Uterus (tissue), 4 donors: ENCODE data around the gene TMEM132E. TPM values are rescaled to one million over a fixed set of nuclear protein-coding genes. Genes with fewer than 3 reads are reported as not detected.

ENCODE experiments used
- DNase-seq, 2 donors: peaks; one replicate each; pipeline ENCODE4 v3.0.0-alpha.2; 2019 to 2020
- H3K27ac ChIP-seq, 2 donors: fragments of 200-600 bp; sonication (generic); 1 replicate in 1 of 2; 2 replicates in 1 of 2; pipeline ENCODE4 v1.5.1; 2016 to 2018
- H3K27me3 ChIP-seq, 2 donors: fragments of 200-600 bp; sonication (generic); one replicate each; pipeline ENCODE4 v1.5.1; 2018 to 2019; ENCODE audit warnings: control low read depth in 1 of 2
- H3K36me3 ChIP-seq, 2 donors: fragments of 200-600 bp; sonication (generic); one replicate each; pipeline ENCODE4 v1.5.1; 2019; ENCODE audit warnings: control low read depth in 1 of 2
- H3K4me1 ChIP-seq, 2 donors: fragments of 200-600 bp; sonication (generic); one replicate each; pipeline ENCODE4 v1.5.1; 2018 to 2019; ENCODE audit warnings: control low read depth in 1 of 2
- H3K4me3 ChIP-seq, 2 donors: fragments of 200-600 bp; sonication (generic); 1 replicate in 1 of 2; 2 replicates in 1 of 2; pipeline ENCODE4 v1.5.1; 2018 to 2019; ENCODE audit warnings: mild to moderate bottlenecking in 1 of 2
- H3K9me3 ChIP-seq, 2 donors: fragments of 200-600 bp; sonication (generic); one replicate each; pipeline ENCODE4 v1.5.1; 2019; ENCODE audit warnings: control low read depth in 1 of 2
- POLR2A ChIP-seq, 2 donors: fragments of 450-650 bp; IDR thresholded peaks; one replicate each; pipeline ENCODE4 v1.6.1; 2016; ENCODE audit warnings: antibody characterized with exemption in 2 of 2, mild to moderate bottlenecking in 1 of 2, moderate library complexity in 1 of 2
- intact Hi-C: fragments of 100-400 bp; cut with DNase I; formaldehyde crosslinking; loops from one replicate; pipeline ENCODE4 v1.15.1; 2023; ENCODE audit warnings: low total_unique reads
- total RNA-seq, 4 donors: library from RNA; depleted of rRNA in 3 of 4; stranded (reverse); fragments of >200 nt in 3 of 4; gene quantifications; one replicate each; pipeline versions ENCODE4 v1.1.0 to v1.2.4, GENCODE V29; 2014 to 2023
- TF ChIP-seq, protein P1 (sequence below), 4 experiments: fragments of 200-600 bp in 2 of 4; fragments of 450-650 bp in 2 of 4; sonication (generic) in 2 of 4; IDR thresholded peaks; one replicate each; pipeline ENCODE4 v1.5.1; 2016 to 2019; ENCODE audit warnings: antibody characterized with exemption in 4 of 4, mild to moderate bottlenecking in 2 of 4, moderate library complexity in 1 of 4
- donor health status: DM: yes; HTN: yes; CAD: no.

The TMEM132E gene
- total RNA-seq, 4 donors from 2014 or later = 0.90 TPM; not detected in 3

DNA sequence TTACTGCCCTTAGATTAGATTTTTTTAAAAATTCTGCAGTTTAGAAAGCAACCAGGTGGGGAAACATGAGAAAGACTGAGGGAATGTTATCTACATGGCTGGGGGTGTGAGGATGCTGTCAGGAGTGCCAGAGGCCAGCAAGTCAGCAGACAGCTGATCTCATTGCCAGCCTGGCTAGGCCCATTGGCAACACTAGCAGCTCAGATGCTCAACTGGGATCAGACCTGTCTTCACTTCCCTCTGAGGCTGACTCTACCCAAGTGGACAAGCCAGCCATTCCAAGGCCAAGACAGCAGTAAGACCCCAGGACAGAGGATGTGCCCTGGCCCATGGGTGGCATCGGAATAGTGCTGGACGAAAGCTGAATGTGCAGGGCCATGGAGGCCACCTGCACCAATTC lies 96.2 kb downstream of the TMEM132E start:
- no peak for DNase-seq
- TF ChIP-seq, protein P1, sequence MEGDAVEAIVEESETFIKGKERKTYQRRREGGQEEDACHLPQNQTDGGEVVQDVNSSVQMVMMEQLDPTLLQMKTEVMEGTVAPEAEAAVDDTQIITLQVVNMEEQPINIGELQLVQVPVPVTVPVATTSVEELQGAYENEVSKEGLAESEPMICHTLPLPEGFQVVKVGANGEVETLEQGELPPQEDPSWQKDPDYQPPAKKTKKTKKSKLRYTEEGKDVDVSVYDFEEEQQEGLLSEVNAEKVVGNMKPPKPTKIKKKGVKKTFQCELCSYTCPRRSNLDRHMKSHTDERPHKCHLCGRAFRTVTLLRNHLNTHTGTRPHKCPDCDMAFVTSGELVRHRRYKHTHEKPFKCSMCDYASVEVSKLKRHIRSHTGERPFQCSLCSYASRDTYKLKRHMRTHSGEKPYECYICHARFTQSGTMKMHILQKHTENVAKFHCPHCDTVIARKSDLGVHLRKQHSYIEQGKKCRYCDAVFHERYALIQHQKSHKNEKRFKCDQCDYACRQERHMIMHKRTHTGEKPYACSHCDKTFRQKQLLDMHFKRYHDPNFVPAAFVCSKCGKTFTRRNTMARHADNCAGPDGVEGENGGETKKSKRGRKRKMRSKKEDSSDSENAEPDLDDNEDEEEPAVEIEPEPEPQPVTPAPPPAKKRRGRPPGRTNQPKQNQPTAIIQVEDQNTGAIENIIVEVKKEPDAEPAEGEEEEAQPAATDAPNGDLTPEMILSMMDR (IDR thresholded peaks at IDR 0.05) = no peak
- TF ChIP-seq POLR2A (IDR thresholded peaks at IDR 0.05) = no peak
- H3K4me1 ChIP-seq = no peaks in the 10 kb centered on the region
- H3K36me3 ChIP-seq = no peaks in the 10 kb centered on the region
- H3K9me3 ChIP-seq = no peaks in the 10 kb centered on the region
- H3K4me3 ChIP-seq = no peak overlapping the region
- no peak overlapping the region for H3K27ac ChIP-seq
- H3K27me3 ChIP-seq = no peaks in the 10 kb centered on the region
- intact Hi-C loops = no loop called here

DNA sequence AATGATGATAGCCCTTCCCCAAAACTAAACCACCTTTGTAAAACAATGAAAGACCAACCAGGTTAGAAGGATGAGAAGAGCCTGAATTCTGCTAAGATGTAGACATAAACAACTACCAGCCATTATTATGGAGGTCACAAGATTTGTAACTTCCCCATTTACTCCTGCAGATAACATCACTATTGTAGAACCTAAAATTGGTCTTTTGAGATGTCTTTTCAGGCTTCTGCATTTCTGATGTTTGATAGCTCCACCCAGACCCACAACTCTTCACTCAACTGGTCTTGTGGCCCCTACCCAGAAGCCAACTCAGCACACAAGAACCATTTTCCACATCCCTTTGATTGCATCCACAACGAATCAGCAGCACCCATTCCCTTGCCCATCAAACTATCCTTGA lies 100.8 kb downstream of the TMEM132E start:
- TF ChIP-seq, protein P1 (IDR thresholded peaks at IDR 0.05) = no peak
- TF ChIP-seq POLR2A (IDR thresholded peaks at IDR 0.05) = no peak
- DNase-seq = no peak
- Histone ChIP-seq H3K4me1 (no peaks in the 10 kb centered on the region), H3K27me3 (no peaks in the 10 kb centered on the region), H3K27ac (no peak overlapping the region), H3K9me3 (no peaks in the 10 kb centered on the region), H3K4me3 (no peak overlapping the region), H3K36me3 (no peaks in the 10 kb centered on the region)
- intact Hi-C loops = no loop called here

DNA sequence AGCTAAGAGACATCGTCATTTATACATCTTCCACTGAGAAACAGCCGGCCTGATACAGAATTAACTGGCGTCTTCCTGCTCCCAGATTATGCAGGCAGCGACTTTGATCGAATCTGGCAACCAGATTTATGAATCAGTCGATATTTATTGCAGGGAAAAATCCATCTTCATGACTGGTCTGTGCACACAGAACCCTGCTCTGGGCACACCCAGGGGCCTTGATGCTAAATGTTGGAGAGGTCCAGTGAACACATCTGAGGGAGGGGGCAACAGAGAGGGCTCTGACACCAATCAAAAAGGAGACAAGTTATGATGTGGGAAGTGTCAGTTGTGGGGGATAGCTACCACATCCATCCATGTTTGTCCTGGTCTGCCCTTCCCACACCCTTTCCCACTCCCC lies 102.9 kb downstream of the TMEM132E start:
- H3K27ac ChIP-seq = no peak overlapping the region
- no peak for TF ChIP-seq POLR2A (IDR thresholded peaks at IDR 0.05)
- TF ChIP-seq, protein P1 (IDR thresholded peaks at IDR 0.05) = no peak
- no peaks in the 10 kb centered on the region for H3K36me3 ChIP-seq
- H3K27me3 ChIP-seq = no peaks in the 10 kb centered on the region
- intact Hi-C loops = no loop called here
- no peak overlapping the region for H3K4me3 ChIP-seq
- H3K4me1 ChIP-seq = no peaks in the 10 kb centered on the region
- no peak for DNase-seq
- H3K9me3 ChIP-seq = no peaks in the 10 kb centered on the region

DNA sequence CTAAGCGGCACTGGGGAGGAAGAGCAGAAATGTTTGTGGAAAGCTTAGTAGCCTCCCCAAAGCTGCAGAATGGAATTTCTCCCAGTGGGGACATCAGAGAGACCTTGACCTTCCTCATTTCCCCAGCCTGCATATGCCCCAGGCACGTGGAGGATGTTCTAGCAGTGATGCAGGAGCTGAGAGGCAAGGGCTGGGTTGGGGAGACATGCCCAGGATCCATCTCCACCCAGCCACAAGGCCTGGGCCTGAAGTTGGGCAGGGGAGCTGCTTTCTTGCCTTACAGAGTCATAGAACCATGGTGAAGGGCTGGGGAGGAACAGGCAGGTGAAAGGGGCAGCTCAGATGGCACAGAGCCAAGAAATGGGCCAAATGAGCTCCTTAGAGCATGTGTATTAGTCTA lies 104.0 kb downstream of the TMEM132E start:
- intact Hi-C loops = no loop called here
- no peak for TF ChIP-seq POLR2A (IDR thresholded peaks at IDR 0.05)
- TF ChIP-seq, protein P1 (IDR thresholded peaks at IDR 0.05) = no peak
- no peaks in the 10 kb centered on the region for H3K9me3 ChIP-seq
- H3K36me3 ChIP-seq = no peaks in the 10 kb centered on the region
- H3K4me3 ChIP-seq = no peak overlapping the region
- no peak overlapping the region for H3K27ac ChIP-seq
- no peaks in the 10 kb centered on the region for H3K4me1 ChIP-seq
- DNase-seq = no peak
- no peaks in the 10 kb centered on the region for H3K27me3 ChIP-seq

Other genes starting within 250 kb of the TMEM132E start
- gene CCL13, start 223.1 kb upstream of the TMEM132E start, total RNA-seq = 1 to 10 TPM in 2 of 4 donors, not detected in 2; 3.0 to 4.1 TPM
- gene CCL1, start 216.3 kb upstream of the TMEM132E start, total RNA-seq = not detected